Cardiac fibroblast (primary cell): ENCODE results near the gene AACS.
A peak's percentile ranks its signal among the peaks of the same experiment; 100 is the strongest.
"Not testable (repeated sequence)": the region's sequence is repeated elsewhere in the genome, so short reads cannot be mapped to it uniquely, and the experiment has no call there.

Source experiments
- DNase-seq, 2 donors: peaks; one replicate each; pipeline versions ENCODE4 v3.0.0 to v3.0.0-alpha.2; 2010; ENCODE audit warnings: low read depth in 2 of 2
- H3K4me3 ChIP-seq, 2 donors: replicated peaks in 1 of 2; 1 replicate in 1 of 2; 2 replicates in 1 of 2; pipeline ENCODE4 v1.5.1; 2011; ENCODE audit warnings: low read depth in 2 of 2, low read length in 2 of 2, mild to moderate bottlenecking in 2 of 2, moderate library complexity in 1 of 2
- TF ChIP-seq, protein P1 (sequence below): IDR thresholded peaks from one replicate; pipeline ENCODE4 v1.5.1; 2011; ENCODE audit warnings: low read depth, mild to moderate bottlenecking, low read length, inconsistent platforms

The AACS gene

DNA sequence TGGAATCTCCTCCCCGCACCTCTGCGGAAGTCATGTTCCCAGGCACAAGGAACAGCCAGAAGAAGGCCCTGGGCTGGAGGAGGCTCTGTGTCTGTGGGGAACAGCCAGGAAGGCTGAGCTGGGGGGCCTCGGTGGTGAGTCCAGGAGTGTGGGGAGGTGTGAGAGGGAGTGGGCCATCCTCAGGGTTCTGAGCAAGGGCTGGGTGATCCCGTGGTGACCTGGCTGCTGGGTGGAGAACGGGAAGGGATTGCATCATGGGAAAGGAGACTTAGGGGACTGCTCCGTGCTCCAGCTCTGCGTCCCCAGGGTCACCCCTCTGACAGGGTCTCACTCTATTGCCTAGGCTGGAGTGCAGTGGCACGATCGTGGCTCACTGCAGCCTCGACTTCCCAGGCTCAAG lies 13.8 kb downstream of the AACS start:
- H3K4me3 ChIP-seq: no peak overlapping the region
- DNase-seq: no peak
- TF ChIP-seq, protein P1, sequence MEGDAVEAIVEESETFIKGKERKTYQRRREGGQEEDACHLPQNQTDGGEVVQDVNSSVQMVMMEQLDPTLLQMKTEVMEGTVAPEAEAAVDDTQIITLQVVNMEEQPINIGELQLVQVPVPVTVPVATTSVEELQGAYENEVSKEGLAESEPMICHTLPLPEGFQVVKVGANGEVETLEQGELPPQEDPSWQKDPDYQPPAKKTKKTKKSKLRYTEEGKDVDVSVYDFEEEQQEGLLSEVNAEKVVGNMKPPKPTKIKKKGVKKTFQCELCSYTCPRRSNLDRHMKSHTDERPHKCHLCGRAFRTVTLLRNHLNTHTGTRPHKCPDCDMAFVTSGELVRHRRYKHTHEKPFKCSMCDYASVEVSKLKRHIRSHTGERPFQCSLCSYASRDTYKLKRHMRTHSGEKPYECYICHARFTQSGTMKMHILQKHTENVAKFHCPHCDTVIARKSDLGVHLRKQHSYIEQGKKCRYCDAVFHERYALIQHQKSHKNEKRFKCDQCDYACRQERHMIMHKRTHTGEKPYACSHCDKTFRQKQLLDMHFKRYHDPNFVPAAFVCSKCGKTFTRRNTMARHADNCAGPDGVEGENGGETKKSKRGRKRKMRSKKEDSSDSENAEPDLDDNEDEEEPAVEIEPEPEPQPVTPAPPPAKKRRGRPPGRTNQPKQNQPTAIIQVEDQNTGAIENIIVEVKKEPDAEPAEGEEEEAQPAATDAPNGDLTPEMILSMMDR: no peak

DNA sequence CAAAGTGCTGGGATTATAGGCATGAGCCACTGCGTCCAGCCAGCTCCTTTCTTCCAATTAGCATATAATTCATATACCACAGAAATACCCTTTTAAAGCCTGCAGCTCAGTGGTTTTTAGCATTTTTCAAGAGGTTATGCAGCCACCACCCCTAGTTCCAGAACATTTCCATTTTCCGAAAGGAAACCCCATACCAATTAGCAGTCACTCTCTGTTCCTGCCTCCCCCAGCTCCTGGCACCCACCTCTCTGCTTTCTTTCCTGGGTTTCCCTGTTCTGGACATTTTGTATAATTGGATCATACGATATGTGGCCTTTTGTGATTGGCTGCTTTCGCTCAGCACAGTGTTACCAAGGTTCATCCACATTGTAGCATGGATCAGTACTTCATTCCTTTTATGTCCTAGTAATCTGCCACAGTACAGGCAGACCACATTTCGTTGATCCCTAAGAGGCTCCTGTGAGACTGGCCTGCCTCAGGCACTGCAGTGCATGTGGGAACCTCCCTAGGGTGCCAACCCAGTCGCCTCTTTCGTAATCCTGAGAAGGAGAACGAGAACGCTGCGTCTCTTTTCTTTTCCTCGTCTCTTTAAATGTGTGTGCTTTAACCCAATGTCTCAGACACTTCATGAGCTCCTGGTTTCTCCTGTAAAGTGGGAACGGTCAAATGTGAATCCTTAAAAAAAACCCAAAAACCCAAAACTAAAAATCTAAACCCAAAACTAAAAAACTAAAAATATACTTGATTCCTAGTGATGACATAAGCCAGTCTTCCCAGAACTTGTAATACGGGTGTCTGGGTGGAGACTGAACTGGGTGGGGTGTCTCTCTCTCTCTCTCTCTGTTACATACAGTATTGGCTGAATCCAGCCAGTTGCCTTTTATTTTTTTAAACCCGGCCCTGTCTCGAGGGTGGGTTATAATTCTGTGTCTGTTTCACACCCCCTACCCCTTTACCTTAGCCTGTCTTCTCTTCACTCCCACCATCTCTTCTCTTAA lies 14.7 kb downstream of the AACS start:
- H3K4me3 ChIP-seq: no peak overlapping the region
- TF ChIP-seq, protein P1: no peak
- peak; percentile 36 to 63 for DNase-seq

DNA sequence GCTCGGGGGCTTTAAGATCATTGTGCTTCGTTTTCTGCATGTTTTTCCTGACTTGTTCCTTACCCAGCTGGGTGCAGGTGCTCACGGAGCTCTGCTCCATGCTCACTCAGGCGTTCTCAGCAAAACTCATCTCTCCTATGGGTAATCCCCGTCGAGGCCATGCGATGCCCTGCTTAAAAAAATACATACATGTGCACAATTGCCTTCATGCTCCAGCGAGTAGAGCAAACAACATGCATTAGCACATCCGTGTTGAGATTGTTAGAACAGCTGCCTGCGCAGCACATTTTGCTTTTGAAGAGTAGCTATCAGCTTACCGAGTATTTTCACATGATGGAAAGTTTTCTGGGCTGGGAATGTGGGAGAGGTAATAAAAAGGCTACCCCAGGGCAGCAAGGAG lies 16.2 kb downstream of the AACS start:
- no peak overlapping the region for H3K4me3 ChIP-seq
- TF ChIP-seq, protein P1: no peak
- no peak for DNase-seq

DNA sequence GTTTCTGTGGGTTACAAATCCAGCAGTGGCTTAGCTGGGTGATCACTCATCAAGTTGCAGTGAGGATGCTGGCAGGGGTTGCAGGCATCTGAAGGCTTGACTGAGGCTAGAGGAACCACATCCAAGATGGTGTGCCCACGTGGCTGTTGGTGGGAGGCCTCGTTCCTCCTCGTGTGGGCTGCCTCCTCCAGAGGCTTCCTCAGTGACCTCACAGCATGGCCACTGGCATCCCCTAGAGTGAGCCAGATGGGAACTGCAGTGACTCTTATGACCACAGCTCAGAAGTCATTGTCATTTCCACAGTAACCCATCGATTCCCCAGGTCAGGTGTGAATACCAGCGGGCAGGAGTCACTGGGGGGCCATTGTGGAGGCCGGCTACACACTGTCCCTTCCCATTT lies 17.8 kb downstream of the AACS start:
- no peak overlapping the region for H3K4me3 ChIP-seq
- TF ChIP-seq, protein P1: no peak
- no peak for DNase-seq

DNA sequence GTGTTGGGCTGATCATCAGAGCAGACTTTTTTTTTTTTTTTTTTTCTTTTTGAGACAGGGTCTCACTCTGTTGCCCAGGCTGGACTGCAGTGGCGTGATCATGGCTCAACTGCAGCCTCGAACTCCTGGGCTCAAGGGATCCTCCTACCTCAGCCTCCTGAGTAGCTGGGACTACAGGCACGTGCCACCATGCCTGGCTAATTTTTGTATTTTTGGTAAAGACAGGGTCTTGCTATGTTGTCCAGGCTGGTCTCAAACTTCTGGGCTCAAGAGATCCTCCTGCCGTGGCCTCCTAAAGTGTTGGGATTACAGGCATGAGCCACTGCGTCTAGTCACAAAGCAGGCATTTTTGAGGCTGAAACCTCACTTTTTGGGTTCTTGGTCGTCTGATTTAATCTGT lies 23.0 kb downstream of the AACS start:
- not testable (repeated sequence) for H3K4me3 ChIP-seq, DNase-seq

DNA sequence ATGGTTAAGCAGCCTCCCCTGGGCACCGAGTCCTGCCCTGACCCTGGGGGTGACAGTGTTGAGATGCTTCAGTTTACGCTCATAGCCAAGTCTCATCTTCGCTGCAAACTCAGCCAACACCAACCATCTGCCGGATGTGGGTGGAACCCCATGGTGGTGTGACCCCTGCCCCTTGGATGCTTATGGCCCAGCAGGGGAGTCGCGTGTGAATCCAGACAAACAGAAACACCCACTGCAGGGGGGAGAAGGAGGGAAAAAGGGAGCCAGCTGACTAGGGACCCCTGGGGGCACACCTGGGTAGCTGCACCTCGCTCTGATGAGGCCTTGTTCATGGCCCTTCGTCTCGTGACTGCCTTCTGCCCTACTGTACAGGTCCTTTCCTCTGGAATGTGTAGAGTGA lies 23.8 kb downstream of the AACS start:
- no peak for DNase-seq
- TF ChIP-seq, protein P1: no peak
- H3K4me3 ChIP-seq: no peak overlapping the region

DNA sequence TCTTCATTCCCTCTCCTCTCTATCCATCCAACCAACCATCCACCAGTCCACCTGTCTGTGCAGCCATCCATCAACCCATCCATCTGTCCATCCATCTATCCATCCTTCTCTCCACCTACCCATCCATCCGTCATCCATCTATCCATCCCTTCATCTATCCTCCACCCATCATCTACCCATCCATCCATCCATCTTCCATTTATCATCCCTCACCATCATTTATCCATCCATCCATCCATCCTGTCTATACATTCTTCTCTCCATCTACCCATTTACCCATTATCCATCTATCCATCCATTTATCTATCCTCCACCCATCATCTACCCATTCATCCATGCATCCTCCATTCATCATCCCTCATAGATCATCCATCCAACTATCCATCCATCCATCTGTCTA lies 24.4 kb downstream of the AACS start:
- H3K4me3 ChIP-seq: no peak overlapping the region
- TF ChIP-seq, protein P1: no peak
- no peak for DNase-seq
